NCI-H2081 (cell line): ENCODE results near the gene KRR1.
"Not testable (repeated sequence)": the region's sequence is repeated elsewhere in the genome, so short reads cannot be mapped to it uniquely, and the experiment has no call there.

Experiments used
- DNase-seq, 2 experiments: peaks; one replicate each; lab custom pipeline; 2025; lab: John Stamatoyannopoulos, UW

The KRR1 gene

DNA sequence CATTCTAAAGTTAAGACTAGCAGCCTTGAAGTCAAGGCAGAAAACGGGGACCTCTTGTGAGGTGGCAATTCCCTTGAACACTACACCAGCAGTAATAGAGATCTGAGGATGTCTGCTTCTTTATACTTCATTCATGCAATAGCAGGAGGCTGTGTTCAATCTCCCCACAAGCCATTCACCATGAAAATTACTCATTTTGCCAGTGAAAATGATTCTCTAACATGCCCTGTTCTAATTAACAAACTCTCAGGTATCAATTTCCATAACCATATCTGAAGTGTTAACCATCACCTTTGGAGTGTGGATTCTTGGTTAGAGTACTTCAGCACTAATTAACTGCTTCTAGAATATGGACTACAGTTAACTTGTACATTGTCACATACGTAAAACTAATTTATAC lies 34.3 kb downstream of the KRR1 start:
- no peak for DNase-seq

DNA sequence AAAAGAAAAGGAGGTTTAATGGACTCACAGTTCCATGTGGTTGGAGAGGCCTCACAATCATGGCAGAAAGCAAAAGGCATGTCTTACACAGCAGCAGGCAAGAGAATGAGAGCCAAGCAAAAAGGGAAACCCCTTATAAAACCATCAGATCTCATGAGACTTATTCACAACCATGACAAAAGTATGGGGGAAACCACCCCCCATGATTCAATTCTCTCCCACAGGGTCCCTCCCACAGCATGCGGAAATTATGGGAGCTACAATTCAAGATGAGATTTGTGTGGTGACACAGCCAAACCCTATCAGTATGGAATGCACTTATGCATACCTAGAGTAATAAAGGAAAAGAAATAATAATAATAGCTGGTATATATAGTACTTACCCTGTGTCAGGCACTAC lies 35.3 kb downstream of the KRR1 start:
- no peak for DNase-seq

DNA sequence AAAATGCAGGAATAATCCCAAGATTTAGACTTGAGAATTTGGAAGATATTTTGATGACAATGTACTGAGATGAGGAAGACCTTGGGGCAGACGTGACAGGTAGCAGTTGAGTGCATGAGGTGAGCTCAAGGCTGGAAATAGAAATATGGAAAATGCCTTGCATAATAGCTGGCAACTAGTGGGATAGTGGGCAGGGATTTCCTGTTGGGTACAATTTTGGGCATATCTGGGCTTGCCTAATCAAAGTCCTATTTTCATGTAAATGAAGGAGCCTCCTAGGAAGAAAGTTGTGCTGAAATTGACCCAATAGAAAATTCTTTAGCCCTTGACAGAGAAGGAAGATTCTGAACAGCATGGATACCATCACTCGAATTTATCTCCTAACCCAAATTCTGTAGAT lies 37.3 kb downstream of the KRR1 start:
- DNase-seq = no peak

DNA sequence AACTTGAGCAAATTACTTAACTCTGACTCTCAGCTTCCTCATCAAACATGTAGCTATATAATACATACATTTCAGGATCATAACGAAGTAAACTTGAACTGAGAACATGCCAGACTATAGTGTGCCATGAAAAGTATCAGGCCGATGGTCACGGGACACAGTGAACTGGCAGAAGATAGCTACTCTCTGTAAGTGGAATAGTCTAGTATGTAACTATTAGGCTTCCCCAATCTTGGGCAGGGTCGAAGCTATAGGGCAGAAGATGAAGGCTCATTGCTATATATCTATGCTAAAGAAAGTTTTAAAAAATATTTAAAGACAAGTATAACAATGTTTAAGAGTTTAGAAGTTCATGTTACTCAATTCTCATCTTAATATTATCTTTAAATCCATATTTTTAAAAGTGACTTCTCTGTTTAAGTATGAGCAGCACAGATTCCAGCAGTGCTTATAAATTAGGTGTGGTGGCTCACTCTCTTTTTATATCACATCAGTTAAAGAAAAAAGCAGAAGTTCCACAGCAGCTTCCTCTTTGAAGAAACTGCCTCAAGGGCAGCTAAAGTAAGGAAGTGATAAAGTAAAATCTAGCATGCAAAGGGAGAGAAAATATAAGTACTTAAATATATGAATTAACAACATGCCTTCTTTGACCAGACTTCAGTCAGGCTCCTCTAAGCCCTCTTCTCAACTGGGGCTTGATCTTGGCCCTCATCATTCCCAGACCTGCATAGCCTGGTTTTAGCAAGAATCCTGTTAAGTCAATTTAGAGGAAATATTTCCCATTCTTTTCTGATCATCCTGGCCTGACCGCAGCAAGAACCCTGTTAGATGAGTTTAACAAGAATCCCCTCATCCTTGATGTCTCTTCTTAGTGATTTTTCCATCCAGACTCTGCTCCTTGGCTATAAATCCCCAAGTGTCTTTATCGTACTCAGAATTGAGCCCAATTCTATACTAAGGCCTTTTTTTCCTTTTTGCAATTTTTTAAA lies 39.2 kb downstream of the KRR1 start:
- no peak for DNase-seq

DNA sequence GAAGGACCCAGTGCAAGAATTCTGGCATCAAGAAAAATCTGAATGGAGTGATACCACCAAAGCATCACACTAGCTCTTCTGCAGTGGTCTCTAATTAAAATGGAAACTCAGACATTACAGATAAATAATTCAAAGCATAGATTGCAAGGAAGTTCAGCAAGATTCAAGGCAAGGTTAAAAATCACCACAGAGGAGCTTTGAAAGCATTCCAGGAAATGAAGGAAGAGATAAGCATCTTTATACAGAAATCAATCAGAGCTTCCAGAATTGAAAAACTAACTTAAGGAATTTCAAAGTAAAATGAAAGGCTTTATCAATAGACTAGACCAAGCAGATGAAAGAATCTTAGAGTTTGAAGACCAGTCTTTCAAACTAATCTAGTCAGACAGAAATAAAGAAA lies 51.2 kb downstream of the KRR1 start:
- no peak for DNase-seq

DNA sequence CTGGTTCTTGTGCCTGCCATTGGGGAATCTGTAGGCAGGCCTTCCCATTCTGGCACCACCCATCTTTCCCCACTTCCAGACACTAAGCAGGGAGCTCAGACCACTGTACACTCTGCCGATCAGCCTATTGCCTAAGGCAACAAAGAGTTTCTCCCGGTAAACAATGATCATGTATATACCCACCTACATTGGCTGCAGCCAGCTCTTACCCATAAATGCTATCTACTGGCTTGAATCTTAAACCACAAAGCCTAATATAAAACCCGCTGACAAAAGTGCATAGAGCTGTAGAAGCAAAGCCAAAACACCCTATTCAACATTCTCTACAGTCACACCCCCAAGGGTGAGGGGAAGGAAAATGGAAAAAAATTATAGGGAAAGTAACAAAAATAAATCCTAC lies 51.7 kb downstream of the KRR1 start:
- DNase-seq = no peak

DNA sequence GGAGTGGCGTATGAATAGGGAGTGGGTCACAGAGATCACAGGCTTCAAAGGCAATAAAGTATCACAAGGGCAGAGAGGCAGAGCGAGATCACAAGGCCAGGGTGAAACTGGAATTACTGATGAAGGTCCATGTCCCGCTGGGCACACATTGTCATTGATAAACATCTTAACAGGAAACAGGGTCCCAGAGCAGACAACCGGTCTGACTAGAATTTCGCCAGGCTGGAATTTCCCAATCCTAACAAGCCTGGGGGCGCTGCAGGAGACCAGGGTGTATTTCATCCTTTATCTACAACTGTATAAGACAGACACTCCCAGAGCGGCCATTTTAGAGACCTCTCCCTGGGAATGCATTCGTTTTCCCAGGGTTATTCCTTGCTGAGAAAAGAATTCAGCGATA lies 53.5 kb downstream of the KRR1 start:
- DNase-seq = not testable (repeated sequence)

DNA sequence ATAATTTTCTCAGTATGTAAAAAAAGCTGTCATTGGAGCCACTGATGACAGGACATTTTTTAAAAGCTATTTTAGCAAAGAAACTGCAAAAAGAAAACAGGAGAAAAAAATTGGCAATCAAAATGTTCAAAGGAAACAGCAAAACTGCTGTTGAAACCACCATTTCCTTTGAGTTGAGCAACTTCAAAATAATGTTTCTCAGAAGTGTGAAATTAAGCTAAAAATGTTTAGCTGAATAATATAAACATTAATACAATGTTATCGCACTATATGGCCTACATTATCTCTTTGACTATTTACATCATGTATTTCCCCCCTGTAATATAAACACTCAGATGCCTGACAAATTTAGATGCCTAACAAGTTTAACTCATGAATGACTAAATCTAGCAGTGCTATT lies 54.2 kb downstream of the KRR1 start:
- DNase-seq = no peak

DNA sequence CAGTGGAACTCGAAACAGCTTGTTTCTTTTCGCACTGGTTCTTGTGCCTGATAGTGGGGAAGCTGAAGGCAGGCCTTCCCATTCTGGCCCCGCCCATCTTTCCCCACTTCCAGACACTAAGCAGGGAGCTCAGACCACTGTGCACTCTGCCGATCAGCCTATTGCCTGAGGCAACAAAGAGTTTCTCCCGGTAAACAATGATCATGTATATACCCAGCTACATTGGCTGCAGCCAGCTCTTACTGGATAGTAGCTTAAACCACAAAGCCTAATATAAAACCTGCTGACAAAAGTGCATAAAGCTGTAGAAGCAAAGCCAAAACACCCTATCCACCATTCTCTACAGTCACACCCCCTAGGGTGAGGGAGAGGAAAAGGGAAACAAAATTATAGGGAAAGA lies 55.6 kb downstream of the KRR1 start:
- peak; percentile 41 to 68 for DNase-seq

DNA sequence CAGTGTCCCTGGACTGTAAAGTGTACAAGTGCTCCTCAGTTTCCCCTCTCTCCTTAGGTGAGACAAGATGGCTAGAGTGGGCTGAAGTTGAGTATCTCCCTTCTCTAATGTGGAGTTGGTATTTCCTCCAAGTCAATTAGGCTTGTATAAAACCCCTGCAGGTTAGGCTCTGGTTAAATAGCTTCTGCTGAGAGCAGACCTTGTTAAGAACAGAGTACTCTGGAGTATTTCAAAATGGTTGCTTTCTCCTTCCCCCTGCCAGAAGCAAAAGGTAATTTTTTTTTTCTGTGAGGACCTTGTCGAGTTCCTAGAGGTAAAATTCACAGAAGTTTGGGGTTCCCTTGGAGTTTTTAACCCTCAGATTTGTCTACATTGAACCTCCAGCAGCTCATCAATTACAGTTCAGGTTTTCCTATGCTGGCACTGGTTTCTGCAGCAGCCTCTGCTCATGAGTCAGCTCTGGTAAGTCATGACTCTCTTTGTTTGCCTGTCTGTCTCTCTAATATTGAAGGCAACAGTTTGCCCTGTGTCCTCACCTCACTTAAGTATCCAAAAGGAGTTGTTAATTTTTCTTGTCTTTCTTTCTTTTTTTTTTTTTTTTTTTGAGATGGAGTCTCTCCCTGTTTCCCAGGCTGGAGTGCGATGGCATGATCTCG lies 58.6 kb downstream of the KRR1 start:
- no peak for DNase-seq

DNA sequence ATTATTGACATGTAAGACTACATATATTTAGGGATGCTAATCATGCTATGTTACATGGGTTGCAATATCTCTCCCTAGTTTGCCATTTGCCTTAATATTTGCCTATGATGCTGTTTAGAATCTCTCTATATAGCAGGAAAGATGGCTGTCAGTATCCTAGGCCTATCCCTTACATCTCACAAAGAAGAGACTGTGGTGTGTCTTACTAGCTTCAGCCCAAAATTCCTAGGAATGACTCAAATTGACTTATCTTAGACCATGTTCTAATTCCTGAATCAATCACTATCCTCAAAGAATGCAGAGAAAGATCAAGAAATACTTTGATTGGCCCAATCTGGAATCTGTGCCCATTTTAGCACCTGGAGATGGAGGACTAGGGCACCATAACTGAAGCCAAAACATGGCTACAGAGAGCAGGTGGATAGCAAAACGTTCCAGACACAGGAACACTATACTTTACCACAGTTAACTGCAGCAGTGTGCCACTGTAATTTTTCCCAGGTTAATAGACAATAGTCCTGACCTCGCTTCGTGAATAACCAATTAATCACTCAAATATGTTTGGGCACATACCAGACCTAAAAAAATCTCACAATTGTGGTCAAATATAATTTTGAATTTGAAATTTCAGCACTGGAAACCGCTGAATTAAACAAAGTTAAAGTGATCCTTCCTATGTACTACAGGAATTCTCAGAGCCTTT lies 63.6 kb downstream of the KRR1 start:
- no peak for DNase-seq

DNA sequence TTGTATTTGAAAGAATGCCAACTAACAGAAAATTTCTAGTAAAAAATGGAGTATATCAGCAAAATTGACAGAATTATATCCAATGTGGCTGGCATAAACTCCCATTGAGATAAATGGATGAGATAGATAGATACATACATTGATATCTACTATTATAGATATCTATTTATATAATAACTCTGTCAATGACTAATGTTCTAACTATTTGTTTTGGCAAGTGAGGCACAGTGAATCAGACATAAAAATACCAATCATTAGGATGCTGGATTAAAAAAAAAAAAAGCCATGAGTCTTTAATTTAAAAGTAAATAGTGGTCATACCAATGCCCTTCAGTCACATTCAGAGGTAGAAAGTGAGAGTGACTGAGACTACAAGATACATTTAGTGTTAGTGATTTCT lies 64.6 kb downstream of the KRR1 start:
- DNase-seq = no peak

DNA sequence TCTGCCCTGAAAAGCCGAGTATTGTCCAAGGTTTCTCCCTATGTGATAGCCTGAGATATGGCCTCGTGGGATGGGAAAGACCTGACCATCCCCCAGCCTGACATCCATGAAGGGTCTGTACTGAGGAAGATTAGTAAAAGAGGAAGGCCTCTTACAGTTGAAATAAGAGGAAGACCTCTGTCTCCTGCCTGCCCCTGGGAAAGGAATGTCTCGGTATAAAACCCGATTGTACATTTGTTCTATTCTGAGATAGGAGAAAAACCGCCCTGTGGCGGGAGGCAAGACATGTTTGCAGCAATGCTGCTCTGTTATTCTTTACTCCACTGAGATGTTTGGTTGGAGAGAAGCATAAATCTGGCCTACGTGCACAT lies 66.3 kb downstream of the KRR1 start:
- not testable (repeated sequence) for DNase-seq

DNA sequence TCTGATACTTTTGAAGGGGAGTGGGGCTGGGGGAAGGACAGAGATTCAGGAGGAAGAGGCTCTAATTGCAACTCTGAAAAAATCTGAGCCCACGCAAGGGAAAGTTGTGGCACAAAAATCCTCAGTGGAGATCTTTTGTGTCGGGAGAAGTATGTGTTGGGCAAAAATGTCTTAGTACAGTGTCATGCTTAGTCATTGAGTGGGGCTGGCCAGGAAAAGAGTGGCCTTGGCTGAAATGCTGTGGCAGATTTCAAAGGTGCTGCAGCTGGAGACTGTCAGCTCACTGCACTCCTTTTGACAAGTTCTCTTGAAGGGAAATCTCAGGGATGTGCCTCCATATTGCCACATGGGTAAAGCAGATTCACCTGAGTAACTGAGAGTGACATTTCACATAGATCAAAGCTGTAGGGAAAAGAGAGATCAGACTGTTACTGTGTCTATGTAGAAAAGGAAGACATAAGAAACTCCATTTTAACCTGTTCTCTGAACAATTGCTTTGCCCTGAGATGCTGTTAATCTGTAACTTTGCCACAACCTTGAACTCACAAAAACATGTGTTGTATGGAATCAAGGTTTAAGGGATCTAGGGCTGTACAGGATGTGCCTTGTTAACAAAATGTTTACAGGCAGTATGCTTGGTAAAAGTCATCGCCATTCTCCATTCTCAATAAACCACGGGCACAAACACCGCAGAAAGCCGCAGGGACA lies 66.8 kb downstream of the KRR1 start:
- no peak for DNase-seq

DNA sequence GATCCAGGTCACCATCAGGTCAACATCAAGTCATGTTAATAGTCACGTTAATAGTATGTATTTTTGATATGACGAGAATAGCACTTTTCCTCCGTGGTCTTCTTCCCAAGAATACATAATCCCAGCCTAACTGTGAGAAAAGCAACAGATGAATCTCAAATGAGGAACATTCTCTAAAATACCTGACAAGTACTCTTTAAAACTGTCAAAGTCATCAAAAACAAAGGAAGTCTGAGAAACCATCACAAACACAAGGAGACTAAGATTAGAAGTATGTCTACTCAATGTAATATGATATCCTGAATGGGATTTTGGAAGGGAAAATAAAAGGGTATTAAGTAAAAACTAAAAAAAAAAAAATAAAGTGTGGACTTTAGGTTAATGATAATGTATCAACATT lies 67.7 kb downstream of the KRR1 start:
- DNase-seq = no peak

DNA sequence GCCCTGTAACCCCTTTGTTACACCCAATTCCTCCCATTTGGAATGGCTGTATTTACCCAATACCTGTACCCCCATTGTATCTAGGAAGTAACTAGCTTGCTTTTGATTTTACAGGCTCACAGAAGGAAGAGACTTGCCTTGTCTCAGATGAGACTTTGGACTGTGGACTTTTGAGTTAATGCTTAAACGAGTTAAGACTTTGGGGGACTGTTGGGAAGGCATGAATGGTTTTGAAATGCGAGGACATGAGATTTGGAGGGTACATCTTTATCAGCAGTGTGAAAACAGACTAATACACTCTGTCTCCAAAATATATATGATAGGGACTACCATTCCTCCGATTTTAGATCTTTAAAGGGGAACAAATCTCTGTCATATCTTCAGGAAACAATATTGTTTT lies 69.0 kb downstream of the KRR1 start:
- not testable (repeated sequence) for DNase-seq

DNA sequence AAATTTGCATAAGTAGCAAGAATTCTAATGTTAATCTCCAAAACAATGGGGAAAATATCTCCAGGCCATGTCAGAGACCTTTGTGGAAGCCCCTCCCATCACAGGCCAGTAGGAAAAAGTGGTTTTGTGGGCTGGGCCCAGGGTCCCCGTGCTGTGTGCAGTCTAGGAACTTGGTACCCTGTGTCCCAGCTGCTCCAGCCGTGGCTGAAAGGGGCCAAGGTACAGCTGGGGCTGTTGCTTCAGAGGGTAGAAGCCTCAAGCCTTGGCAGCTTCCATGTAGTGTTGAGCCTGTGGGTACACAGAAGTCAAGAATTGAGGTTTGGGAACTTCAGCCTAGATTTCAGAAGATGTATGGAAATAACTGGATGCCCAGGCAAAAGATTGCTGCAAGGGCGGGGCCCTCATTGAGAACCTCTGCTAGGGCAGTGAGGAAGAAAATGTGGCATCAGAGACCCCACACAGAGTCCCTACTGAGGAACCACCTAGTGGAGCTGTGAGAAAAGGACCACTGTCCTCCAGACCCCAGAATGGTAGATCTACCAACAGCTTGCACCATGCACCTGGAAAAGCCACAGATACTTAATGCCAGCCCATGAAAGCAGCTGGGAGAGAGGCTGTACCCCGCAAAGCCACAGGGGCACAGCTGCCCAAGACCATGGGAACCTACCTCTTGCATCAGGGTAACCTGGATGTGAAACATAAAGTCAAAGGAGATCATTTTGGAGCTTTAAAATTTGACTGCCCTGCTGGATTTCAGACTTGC lies 69.5 kb downstream of the KRR1 start:
- DNase-seq = not testable (repeated sequence)
